ENCODE data around the gene CRPPA.
"Not testable (repeated sequence)": the region's sequence is repeated elsewhere in the genome, so short reads cannot be mapped to it uniquely, and the experiment has no call there.

The CRPPA gene

DNA sequence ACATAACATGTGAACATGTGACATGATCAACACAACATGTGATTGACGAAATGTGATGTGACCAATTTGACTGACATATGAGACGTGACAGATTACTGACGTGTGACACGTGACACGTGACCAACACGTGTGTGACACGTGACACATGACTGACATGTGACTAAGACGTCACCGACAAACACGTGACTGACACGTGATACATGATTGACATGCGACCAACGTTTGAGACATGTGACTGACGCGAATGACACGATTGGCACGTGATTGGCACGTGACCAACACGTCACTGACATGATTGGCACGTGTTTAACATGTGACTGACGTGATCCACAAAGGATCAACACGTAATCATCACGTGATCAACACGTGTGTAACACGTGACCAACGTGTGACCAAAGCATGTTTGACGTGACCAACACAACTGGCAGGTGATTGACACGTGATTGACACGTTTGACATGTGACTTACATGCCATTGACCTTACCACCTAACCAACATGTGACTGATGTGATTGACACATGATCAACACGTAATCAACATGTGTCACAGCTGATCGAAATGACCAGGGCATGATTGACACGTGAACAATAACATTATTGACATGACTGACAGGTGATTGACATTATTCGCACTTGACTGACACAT, 23.7 kb downstream of the CRPPA start:
- DNase-seq (ENCODE audit: low read depth), result no peak

DNA sequence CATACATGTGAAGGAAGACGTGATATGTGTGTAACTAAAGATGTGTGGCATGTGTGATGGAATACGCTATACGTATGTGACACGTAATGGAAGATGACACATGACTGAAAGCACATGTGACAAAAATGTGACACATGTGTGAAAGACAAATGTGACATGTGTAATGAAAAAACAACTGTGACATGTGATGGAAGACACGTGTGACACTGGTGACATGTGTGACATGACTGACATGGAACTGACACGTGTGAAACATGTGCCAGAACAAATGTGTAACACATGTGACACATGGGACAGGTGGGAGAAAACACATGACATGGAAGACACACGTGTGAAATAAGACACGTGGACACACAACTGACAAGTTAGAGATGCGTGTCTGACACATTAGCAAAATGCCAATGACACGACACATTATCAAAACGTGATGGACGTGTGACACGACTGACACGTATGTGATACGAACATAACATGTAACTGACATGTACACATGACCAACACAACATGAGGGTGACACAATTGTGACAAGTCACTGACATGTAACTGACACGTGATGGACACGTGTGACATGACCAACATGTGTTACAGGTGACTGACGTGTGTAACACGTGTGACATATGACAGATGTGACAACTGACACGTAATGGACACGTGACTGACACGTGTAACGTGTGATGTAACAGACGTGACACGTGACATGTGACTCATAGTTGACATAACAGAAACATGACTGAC, 24.4 kb downstream of the CRPPA start:
- DNase-seq (ENCODE audit: low read depth), result no peak

DNA sequence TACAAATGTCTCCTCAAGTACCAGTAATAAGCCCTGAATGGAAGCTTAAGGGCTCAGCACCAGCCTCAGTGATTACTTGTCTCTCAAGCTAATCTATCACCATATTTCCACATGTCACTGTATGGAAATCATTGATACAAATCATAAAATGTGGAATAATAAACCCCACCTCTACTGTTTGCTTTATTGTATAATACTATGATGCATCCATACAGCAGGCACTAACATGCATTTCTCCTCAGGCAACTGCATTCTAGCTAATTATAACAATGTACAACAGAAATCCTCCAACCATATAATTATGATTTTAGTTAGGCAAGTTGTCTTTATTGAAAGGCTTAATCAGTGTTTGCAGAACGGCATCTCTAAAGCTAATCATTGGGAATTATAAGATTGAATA, 26.2 kb downstream of the CRPPA start:
- no peak for DNase-seq (ENCODE audit: low read depth)

DNA sequence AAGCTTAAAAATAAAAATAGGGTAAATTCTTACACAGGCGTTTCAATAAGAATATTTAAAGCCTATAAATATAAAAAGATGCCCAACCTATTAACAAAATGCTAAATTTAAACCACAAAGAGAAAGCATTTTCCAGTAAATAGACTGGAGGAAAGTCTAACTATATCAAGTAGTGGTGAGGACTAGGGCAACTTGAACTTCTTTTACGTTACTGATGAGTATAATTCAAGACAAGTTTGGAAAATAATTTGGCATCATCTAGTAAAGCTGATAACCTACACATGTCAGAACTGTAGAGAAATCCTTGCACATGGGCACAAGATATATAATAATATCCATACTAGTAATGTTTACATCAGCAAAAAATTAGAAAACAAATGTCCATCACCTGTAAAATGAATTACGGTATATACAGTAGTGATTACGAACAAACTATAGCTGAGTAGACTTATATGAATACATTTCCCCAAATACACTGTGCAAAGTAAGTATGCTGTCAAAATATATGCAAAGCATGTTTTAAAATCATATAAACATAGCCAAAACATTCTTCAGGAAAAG, 27.4 kb downstream of the CRPPA start:
- no peak for DNase-seq (ENCODE audit: low read depth)

DNA sequence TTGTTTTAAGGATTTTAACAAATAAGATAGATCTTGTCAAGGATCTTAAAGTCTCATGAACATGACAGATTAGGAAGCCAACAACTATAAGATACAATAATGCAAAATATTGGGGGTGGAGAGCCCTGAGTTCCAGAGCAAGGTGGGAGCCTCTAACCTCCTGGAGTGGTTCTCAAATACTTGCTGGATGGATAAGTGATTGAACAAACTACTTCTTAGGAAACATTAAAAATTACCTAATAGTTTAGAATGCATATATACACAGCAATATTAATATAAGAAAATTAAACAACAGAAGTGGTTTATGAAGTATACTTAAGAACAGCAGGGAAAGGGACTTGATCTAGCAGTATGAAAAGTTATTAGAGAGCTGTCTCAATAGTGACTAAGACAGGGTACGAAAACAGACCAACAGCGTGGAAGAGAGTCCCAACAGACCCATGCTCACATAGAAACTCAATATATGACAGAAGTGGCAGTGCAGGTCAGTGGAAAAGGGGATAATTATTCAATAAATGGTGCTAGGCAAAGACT, 28.3 kb downstream of the CRPPA start:
- no peak for DNase-seq (ENCODE audit: low read depth)

DNA sequence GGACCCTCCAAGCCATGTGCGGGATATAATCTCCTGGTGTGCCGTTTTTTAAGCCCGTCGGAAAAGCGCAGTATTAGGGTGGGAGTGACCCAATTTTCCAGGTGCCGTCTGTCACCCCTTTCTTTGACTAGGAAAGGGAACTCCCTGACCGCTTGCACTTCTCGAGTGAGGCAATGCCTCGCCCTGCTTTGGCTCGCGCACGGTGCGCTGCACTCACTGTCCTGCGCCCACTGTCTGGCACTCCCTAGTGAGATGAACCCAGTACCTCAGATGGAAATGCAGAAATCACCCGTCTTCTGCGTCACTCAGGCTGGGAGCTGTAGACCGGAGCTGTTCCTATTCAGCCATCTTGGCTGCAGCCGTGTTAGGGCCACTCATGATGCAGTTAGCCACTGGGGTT, 37.6 kb downstream of the CRPPA start:
- not testable (repeated sequence) for DNase-seq (ENCODE audit: low read depth)

DNA sequence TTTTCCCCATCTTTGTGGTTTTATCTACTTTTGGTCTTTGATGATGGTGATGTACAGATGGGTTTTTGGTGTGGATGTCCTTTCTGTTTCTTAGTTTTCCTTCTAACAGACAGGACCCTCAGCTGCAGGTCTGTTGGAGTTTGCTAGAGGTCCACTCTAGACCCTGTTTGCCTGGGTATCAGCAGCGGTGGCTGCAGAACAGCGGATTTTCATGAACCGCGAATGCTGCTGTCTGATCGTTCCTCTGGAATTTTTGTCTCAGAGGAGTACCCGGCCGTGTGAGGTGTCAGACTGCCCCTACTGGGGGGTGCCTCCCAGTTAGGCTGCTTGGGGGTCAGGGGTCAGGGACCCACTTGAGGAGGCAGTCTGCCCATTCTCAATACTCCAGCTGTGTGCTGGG, 38.2 kb downstream of the CRPPA start:
- not testable (repeated sequence) for DNase-seq (ENCODE audit: low read depth)

Data from T-helper 22 cell (primary cell).